ENCODE measurements around the gene PRDM8.

GRCh38 chr4:80173401-80173800 lies 23.9 kb upstream of the PRDM8 start:
- TF ChIP-seq POLR2AphosphoS5 (IDR thresholded peaks at IDR 0.05) (no peak), CTCF (IDR thresholded peaks at IDR 0.05 in 8 of 11, conservative IDR thresholded peaks at IDR 0.05 in 3 of 11) (no peak)

Measured in spleen (tissue), 7 donors.